GM13976 (cell line): Measurements from ENCODE around the gene FAXC.

Source experiments
- DNase-seq: peaks from one replicate; pipeline ENCODE4 v3.0.0; 2012; ENCODE audit warnings: low spot score
- in situ Hi-C: fragments of 300-500 bp; cut with MboI; formaldehyde crosslinking; loops from one replicate; pipeline ENCODE4 v1.12.0; 2022; ENCODE audit warnings: low sequenced_read_pairs, mixed read lengths, inconsistent platforms; ENCODE audit not compliant: unreplicated experiment
- TF ChIP-seq, protein P1 (sequence below): IDR thresholded peaks from 2 replicates; pipeline ENCODE4 v1.5.1; 2012; ENCODE audit warnings: borderline replicate concordance, mild to moderate bottlenecking; ENCODE audit not compliant: insufficient read depth; ENCODE audit errors: extremely low read depth, missing control alignments, control extremely low read depth

FAXC gene

GRCh38 chr6:99236010-99236409, 113.5 kb downstream of the FAXC start:
- in situ Hi-C loops = no loop called here
- no peak for DNase-seq
- TF ChIP-seq, protein P1, sequence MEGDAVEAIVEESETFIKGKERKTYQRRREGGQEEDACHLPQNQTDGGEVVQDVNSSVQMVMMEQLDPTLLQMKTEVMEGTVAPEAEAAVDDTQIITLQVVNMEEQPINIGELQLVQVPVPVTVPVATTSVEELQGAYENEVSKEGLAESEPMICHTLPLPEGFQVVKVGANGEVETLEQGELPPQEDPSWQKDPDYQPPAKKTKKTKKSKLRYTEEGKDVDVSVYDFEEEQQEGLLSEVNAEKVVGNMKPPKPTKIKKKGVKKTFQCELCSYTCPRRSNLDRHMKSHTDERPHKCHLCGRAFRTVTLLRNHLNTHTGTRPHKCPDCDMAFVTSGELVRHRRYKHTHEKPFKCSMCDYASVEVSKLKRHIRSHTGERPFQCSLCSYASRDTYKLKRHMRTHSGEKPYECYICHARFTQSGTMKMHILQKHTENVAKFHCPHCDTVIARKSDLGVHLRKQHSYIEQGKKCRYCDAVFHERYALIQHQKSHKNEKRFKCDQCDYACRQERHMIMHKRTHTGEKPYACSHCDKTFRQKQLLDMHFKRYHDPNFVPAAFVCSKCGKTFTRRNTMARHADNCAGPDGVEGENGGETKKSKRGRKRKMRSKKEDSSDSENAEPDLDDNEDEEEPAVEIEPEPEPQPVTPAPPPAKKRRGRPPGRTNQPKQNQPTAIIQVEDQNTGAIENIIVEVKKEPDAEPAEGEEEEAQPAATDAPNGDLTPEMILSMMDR = no peak

GRCh38 chr6:99233219-99233618, 116.3 kb downstream of the FAXC start:
- no peak for DNase-seq
- TF ChIP-seq, protein P1 = no peak
- in situ Hi-C loops = no loop called here

DNA sequence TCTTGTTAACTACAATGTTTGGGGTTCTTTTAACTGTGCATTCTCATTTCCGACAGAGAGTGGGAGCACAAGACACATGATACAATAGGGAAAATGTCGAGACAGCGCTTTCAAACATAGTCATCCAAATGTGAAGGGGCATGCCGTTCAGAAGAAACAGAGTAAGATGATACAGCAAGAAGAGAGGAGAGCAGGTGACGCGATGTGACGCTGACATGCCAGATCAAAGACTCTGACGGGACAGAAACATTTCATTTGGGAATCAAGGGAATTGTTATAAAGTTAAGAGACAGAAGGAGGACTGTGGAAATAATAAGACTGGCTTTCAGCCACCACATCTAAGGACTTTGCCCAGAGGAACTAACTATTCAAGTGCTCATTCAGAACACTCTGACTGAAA, 117.4 kb downstream of the FAXC start:
- in situ Hi-C loops = no loop called here
- DNase-seq = no peak
- TF ChIP-seq, protein P1 = no peak

GRCh38 chr6:99225172-99225571, 124.3 kb downstream of the FAXC start:
- in situ Hi-C loops = no loop called here
- TF ChIP-seq, protein P1 = no peak
- DNase-seq = no peak
